ENCODE measurements around the gene EDEM2. TPM values are rescaled to one million over a fixed set of nuclear protein-coding genes. Genes with fewer than 3 reads are reported as not detected.

Gene EDEM2
- total RNA-seq, 1 experiment from 2014 or later, result 28.5 TPM

DNA sequence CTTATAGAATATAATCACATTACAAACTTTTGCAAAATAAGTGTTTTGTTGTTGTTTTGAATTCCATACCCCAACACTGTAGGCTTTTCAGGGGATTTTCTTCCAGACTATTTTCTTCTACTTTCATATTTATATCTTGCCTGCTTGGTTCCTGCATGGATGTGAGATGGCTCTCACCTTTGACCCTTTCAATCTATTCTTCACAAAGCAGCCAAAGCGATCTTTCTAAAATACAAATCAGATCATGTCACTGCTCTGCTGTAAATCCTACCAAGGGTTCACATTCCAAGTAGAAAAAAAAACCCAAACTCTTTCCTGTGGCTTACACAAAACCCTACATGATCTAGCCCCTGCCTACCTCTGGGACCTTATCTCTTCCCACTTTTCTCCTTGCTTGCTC lies 29.5 kb downstream of the EDEM2 start:
- Histone ChIP-seq H3K9ac (ENCODE audit: low read length) (no peak overlapping the region), H3K27me3 (ENCODE audit: low read length) (no peaks in the 10 kb centered on the region), H3K4me1 (ENCODE audit: insufficient read depth, low read length) (no peaks in the 10 kb centered on the region), H3K27ac (ENCODE audit: low read length) (no peak overlapping the region), H3K9me2 (replicated peaks; ENCODE audit: low read length) (no peaks in the 10 kb centered on the region), H3K4me2 (ENCODE audit: low read length) (no peak overlapping the region), H4K20me1 (ENCODE audit: low read length) (no peaks in the 10 kb centered on the region), H3K79me2 (ENCODE audit: low read length) (no peaks in the 10 kb centered on the region), H3K4me3 (ENCODE audit: low read length) (no peak overlapping the region), H3K36me3 (ENCODE audit: low read depth, low read length) (peaks cover 8% of the 10 kb centered on the region; the same call in 1 of the 2 replicates), H3F3A (ENCODE audit: low read length, unreplicated experiment) (no peaks in the 10 kb centered on the region), H2AFZ (ENCODE audit: low read length) (no peak overlapping the region), H3K9me3 (ENCODE audit: low read length) (no peaks in the 10 kb centered on the region)
- no peak for TF ChIP-seq CTCF (conservative IDR thresholded peaks at IDR 0.05; ENCODE audit: low read depth, low read length)
- TF ChIP-seq EZH2 (IDR thresholded peaks at IDR 0.05; ENCODE audit: low read length, unreplicated experiment), result no peak
- no peak for TF ChIP-seq EZH2phosphoT487 (IDR thresholded peaks at IDR 0.05; ENCODE audit: borderline replicate concordance, low read length)
- intact Hi-C loops (cut with micrococcal nuclease), result no loop called here
- ATAC-seq, result no peak
- ChIA-PET POLR2A (ENCODE audit: unreplicated experiment) (no interaction called here), CTCF (no interaction called here)
- no peak for DNase-seq
- BruUV-seq (replicated peaks), result no TSS peak

DNA sequence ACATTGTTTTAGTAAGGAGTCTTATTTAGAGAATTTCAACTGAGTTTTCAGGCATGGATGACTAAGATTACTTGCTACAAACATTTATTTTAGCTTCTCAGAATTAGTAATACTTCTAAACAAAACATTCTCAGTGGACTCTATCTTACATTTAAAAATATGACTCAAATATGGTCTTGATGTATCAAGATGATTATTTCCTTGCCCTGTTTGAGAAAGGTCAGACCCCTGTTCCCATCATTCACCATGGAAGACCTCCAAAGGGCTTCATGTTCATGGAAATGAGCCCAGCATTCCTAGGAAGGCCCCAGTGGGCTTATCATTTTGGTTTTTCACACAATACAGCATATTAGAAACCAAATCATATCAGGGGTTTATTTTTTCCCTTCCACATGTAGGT lies 29.9 kb downstream of the EDEM2 start:
- CTCF ChIA-PET, result no interaction called here
- ATAC-seq (no peak), DNase-seq (no peak)
- intact Hi-C loops (cut with micrococcal nuclease), result no loop called here
- Histone ChIP-seq H3K27ac (ENCODE audit: low read length) (no peak overlapping the region), H3K9me3 (ENCODE audit: low read length) (no peaks in the 10 kb centered on the region), H3K9ac (ENCODE audit: low read length) (no peak overlapping the region), H2AFZ (ENCODE audit: low read length) (no peak overlapping the region), H3K4me1 (ENCODE audit: insufficient read depth, low read length) (no peaks in the 10 kb centered on the region), H3K9me2 (replicated peaks; ENCODE audit: low read length) (no peaks in the 10 kb centered on the region), H3K79me2 (ENCODE audit: low read length) (no peaks in the 10 kb centered on the region), H4K20me1 (ENCODE audit: low read length) (no peaks in the 10 kb centered on the region), H3K4me3 (ENCODE audit: low read length) (no peak overlapping the region), H3K36me3 (ENCODE audit: low read depth, low read length) (peaks cover 6% of the 10 kb centered on the region; the same call in 1 of the 2 replicates), H3F3A (ENCODE audit: low read length, unreplicated experiment) (no peaks in the 10 kb centered on the region), H3K27me3 (ENCODE audit: low read length) (no peaks in the 10 kb centered on the region), H3K4me2 (ENCODE audit: low read length) (no peak overlapping the region)
- BruUV-seq (replicated peaks), result no TSS peak
- TF ChIP-seq CTCF (conservative IDR thresholded peaks at IDR 0.05; ENCODE audit: low read depth, low read length) (no peak), EZH2 (IDR thresholded peaks at IDR 0.05; ENCODE audit: low read length, unreplicated experiment) (no peak), EZH2phosphoT487 (IDR thresholded peaks at IDR 0.05; ENCODE audit: borderline replicate concordance, low read length) (no peak)
- POLR2A ChIA-PET (ENCODE audit: unreplicated experiment), result no interaction called here

DNA sequence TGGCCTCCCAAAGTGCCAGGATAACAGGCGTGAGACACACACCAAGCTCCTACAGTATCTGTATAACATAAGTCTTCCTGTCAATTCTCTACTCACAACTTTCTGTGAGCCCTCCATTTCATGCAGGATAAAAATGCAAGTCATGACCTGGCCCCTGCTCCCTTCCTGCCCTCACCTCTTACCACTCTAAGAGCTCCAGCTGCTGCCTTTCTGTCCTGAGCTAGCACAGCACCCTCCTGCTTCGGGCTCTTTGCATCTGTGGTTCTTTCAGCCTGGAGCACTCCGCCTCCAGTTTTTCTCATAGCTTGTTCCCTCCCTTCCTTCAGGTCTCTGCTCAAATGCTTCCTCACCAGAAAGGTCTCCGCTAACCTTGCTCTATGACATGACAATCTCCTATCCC lies 30.9 kb downstream of the EDEM2 start:
- no peak overlapping the region for H2AFZ ChIP-seq (ENCODE audit: low read length)
- H3K36me3 ChIP-seq (ENCODE audit: low read depth, low read length), result peaks cover 6% of the 10 kb centered on the region; the same call in 1 of the 2 replicates
- H3K4me2 ChIP-seq (ENCODE audit: low read length), result no peak overlapping the region
- BruUV-seq (replicated peaks), result no TSS peak
- H3K27me3 ChIP-seq (ENCODE audit: low read length), result no peaks in the 10 kb centered on the region
- H3K4me3 ChIP-seq (ENCODE audit: low read length), result no peak overlapping the region
- H3K9me3 ChIP-seq (ENCODE audit: low read length), result no peaks in the 10 kb centered on the region
- POLR2A ChIA-PET (ENCODE audit: unreplicated experiment), result no interaction called here
- H3K27ac ChIP-seq (ENCODE audit: low read length), result no peak overlapping the region
- peaks cover 5% of the 10 kb centered on the region for H3F3A ChIP-seq (ENCODE audit: low read length, unreplicated experiment)
- H3K4me1 ChIP-seq (ENCODE audit: insufficient read depth, low read length), result peaks cover 5% of the 10 kb centered on the region
- TF ChIP-seq EZH2 (IDR thresholded peaks at IDR 0.05; ENCODE audit: low read length, unreplicated experiment) (no peak), CTCF (conservative IDR thresholded peaks at IDR 0.05; ENCODE audit: low read depth, low read length) (no peak), EZH2phosphoT487 (IDR thresholded peaks at IDR 0.05; ENCODE audit: borderline replicate concordance, low read length) (no peak)
- CTCF ChIA-PET, result no interaction called here
- DNase-seq (no peak), ATAC-seq (no peak)
- intact Hi-C loops (cut with micrococcal nuclease), result no loop called here
- no peaks in the 10 kb centered on the region for H4K20me1 ChIP-seq (ENCODE audit: low read length)
- H3K9me2 ChIP-seq (replicated peaks; ENCODE audit: low read length), result no peaks in the 10 kb centered on the region
- H3K9ac ChIP-seq (ENCODE audit: low read length), result no peak overlapping the region
- H3K79me2 ChIP-seq (ENCODE audit: low read length), result no peaks in the 10 kb centered on the region

All from PC-3 (cell line).